Panc1 (cell line): Measurements from ENCODE around the gene GZMM. TPM values are rescaled to one million over a fixed set of nuclear protein-coding genes. Genes with fewer than 3 reads are reported as not detected.
A peak's percentile ranks its signal among the peaks of the same experiment; 100 is the strongest.

Source experiments
- ATAC-seq: fragments of 200-7000 bp; cut with Tn5 transposase; 2 replicates; pipeline ENCODE4 v1.9.1; 2020; ENCODE audit warnings: mild to moderate bottlenecking, moderate library complexity
- BruUV-seq: library from RNA; stranded (reverse); fragments of 400-500 nt; replicated peaks from 2 replicates; lab custom pipeline; 2021; lab: Mats Ljungman, UMichigan
- CTCF ChIA-PET: fragments of 300-600 bp; sonication (Branson Sonifier 250); formaldehyde crosslinking; loops from one replicate; lab custom pipeline; 2022; ENCODE audit warnings: antibody characterized with exemption; lab: Charles Lee
- POLR2A ChIA-PET: fragments of 300-600 bp; sonication (Branson Sonifier 250); formaldehyde crosslinking; loops from one replicate; lab custom pipeline; 2022; ENCODE audit warnings: antibody characterized with exemption; lab: Charles Lee
- DNase-seq: peaks from one replicate; pipeline ENCODE4 v3.0.0-alpha.2; 2010; ENCODE audit warnings: low read depth, low spot score
- H3K27ac ChIP-seq: 2 replicates; pipeline ENCODE4 v1.5.1; 2011; ENCODE audit warnings: mild to moderate bottlenecking, low read length, inconsistent platforms
- H3K27me3 ChIP-seq: fragments of 200-500 bp; sonication (Bioruptor generic); 2 replicates; pipeline ENCODE4 v1.6.0; 2014; ENCODE audit warnings: low read length, inconsistent platforms; ENCODE audit not compliant: control insufficient read depth, insufficient read depth
- H3K36me3 ChIP-seq: fragments of 200-500 bp; sonication (Bioruptor generic); 2 replicates; pipeline ENCODE4 v1.5.1; 2014; ENCODE audit warnings: inconsistent platforms, mild to moderate bottlenecking, low read length, moderate library complexity; ENCODE audit not compliant: control insufficient read depth, insufficient read depth
- H3K4me1 ChIP-seq: 2 replicates; pipeline ENCODE4 v1.5.1; 2011; ENCODE audit warnings: inconsistent platforms, mild to moderate bottlenecking, low read length, moderate library complexity; ENCODE audit not compliant: control insufficient read depth, insufficient read depth
- H3K4me3 ChIP-seq, 2 experiments: 2 replicates each; pipeline ENCODE4 v1.5.1; 2011 to 2012; ENCODE audit warnings: low read depth in 2 of 2, low read length in 2 of 2, mild to moderate bottlenecking in 2 of 2, inconsistent platforms in 1 of 2, moderate library complexity in 1 of 2
- H3K9me3 ChIP-seq: fragments of 200-500 bp; sonication (Bioruptor generic); 2 replicates; pipeline ENCODE4 v1.5.1; 2014; ENCODE audit warnings: low read depth, mild to moderate bottlenecking, inconsistent platforms, low read length, moderate library complexity; ENCODE audit not compliant: control insufficient read depth, insufficient read depth
- POLR2AphosphoS5 ChIP-seq: IDR thresholded peaks from 2 replicates; pipeline ENCODE4 v1.6.1; 2012; ENCODE audit warnings: mild to moderate bottlenecking, low read depth, low read length, moderate library complexity
- SIN3A ChIP-seq: IDR thresholded peaks from 2 replicates; pipeline ENCODE4 v1.6.1; 2012; ENCODE audit warnings: low read depth, mild to moderate bottlenecking, low read length, moderate library complexity, borderline replicate concordance; ENCODE audit not compliant: insufficient read depth
- TCF7L2 ChIP-seq: IDR thresholded peaks from 2 replicates; pipeline ENCODE4 v1.6.1; 2011; ENCODE audit warnings: mild to moderate bottlenecking, low read depth, low read length, inconsistent platforms
- in situ Hi-C: cut with HindIII; loops from 2 replicates; pipeline ENCODE4 v1.10.0; 2016; ENCODE audit warnings: low sequenced_read_pairs, low pct_unique_long_range_greater_than_20kb
- intact Hi-C: fragments of 100-400 bp; cut with micrococcal nuclease; formaldehyde crosslinking; loops from one replicate; pipeline ENCODE4 v1.10.0; 2022; ENCODE audit not compliant: unreplicated experiment
- total RNA-seq: library from RNA; stranded (reverse); gene quantifications from one replicate; pipeline ENCODE4 v1.2.1, GENCODE V29; 2021; ENCODE audit not compliant: unreplicated experiment
- TF ChIP-seq, protein P1 (sequence below), 2 experiments: IDR thresholded peaks; 2 replicates each; pipeline ENCODE4 v1.6.1; 2011 to 2012; ENCODE audit warnings: low read depth in 2 of 2, control low read depth in 1 of 2, low read length in 1 of 2, mild to moderate bottlenecking in 1 of 2, moderate library complexity in 1 of 2; ENCODE audit not compliant: insufficient read depth in 1 of 2
- TF ChIP-seq, protein P2 (sequence below): fragments of 450-650 bp; IDR thresholded peaks from 2 replicates; pipeline ENCODE4 v1.5.1; 2017; ENCODE audit warnings: mild to moderate bottlenecking

The GZMM gene
- total RNA-seq, 1 experiment from 2014 or later: 0.69 TPM

DNA sequence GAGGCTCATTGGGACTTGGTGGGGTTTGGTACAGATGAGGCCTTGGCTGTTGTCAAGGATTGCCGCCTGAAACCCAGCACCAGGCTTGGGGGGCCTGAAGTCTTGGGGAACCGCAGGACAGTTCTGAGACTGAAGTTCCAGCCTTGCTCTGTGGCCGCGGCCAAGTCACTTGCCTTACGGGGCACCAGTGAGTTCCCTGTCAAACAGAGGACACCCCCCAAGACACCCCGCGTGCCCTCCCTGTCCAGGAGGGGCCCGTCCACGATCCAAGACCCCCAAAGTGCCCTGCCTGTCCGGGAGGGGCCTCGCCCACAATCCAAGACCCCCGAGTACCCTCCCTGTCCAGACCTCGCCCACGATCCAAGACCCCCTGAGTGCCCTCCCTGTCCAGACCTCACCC is 9.8 kb upstream of the GZMM start:
- Histone ChIP-seq H3K27me3 (no peaks in the 10 kb centered on the region), H3K36me3 (peaks cover 4% of the 10 kb centered on the region; the same call in 1 of the 2 replicates), H3K9me3 (no peaks in the 10 kb centered on the region), H3K4me1 (peaks cover 15% of the 10 kb centered on the region), H3K27ac (peak overlapping the region; percentile 57; the same call in 1 of the 2 replicates), H3K4me3 (peak overlapping the region; percentile 74; a peak in 2 of 4 replicates)
- TF ChIP-seq, protein P1, sequence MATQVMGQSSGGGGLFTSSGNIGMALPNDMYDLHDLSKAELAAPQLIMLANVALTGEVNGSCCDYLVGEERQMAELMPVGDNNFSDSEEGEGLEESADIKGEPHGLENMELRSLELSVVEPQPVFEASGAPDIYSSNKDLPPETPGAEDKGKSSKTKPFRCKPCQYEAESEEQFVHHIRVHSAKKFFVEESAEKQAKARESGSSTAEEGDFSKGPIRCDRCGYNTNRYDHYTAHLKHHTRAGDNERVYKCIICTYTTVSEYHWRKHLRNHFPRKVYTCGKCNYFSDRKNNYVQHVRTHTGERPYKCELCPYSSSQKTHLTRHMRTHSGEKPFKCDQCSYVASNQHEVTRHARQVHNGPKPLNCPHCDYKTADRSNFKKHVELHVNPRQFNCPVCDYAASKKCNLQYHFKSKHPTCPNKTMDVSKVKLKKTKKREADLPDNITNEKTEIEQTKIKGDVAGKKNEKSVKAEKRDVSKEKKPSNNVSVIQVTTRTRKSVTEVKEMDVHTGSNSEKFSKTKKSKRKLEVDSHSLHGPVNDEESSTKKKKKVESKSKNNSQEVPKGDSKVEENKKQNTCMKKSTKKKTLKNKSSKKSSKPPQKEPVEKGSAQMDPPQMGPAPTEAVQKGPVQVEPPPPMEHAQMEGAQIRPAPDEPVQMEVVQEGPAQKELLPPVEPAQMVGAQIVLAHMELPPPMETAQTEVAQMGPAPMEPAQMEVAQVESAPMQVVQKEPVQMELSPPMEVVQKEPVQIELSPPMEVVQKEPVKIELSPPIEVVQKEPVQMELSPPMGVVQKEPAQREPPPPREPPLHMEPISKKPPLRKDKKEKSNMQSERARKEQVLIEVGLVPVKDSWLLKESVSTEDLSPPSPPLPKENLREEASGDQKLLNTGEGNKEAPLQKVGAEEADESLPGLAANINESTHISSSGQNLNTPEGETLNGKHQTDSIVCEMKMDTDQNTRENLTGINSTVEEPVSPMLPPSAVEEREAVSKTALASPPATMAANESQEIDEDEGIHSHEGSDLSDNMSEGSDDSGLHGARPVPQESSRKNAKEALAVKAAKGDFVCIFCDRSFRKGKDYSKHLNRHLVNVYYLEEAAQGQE (IDR thresholded peaks at IDR 0.05; ENCODE audit: insufficient read depth in 1 of 2, low read depth in 2 of 2, low read length in 1 of 2): no peak
- TF ChIP-seq TCF7L2: no peak
- no peak for TF ChIP-seq SIN3A
- TF ChIP-seq, protein P2, sequence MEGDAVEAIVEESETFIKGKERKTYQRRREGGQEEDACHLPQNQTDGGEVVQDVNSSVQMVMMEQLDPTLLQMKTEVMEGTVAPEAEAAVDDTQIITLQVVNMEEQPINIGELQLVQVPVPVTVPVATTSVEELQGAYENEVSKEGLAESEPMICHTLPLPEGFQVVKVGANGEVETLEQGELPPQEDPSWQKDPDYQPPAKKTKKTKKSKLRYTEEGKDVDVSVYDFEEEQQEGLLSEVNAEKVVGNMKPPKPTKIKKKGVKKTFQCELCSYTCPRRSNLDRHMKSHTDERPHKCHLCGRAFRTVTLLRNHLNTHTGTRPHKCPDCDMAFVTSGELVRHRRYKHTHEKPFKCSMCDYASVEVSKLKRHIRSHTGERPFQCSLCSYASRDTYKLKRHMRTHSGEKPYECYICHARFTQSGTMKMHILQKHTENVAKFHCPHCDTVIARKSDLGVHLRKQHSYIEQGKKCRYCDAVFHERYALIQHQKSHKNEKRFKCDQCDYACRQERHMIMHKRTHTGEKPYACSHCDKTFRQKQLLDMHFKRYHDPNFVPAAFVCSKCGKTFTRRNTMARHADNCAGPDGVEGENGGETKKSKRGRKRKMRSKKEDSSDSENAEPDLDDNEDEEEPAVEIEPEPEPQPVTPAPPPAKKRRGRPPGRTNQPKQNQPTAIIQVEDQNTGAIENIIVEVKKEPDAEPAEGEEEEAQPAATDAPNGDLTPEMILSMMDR: no peak
- no peak for TF ChIP-seq POLR2AphosphoS5
- DNase-seq: no peak
- no TSS peak for BruUV-seq
- in situ Hi-C loops: no loop called here
- ChIA-PET POLR2A (no interaction called here), CTCF (no interaction called here)
- intact Hi-C loops: no loop called here
- ATAC-seq: no peak

DNA sequence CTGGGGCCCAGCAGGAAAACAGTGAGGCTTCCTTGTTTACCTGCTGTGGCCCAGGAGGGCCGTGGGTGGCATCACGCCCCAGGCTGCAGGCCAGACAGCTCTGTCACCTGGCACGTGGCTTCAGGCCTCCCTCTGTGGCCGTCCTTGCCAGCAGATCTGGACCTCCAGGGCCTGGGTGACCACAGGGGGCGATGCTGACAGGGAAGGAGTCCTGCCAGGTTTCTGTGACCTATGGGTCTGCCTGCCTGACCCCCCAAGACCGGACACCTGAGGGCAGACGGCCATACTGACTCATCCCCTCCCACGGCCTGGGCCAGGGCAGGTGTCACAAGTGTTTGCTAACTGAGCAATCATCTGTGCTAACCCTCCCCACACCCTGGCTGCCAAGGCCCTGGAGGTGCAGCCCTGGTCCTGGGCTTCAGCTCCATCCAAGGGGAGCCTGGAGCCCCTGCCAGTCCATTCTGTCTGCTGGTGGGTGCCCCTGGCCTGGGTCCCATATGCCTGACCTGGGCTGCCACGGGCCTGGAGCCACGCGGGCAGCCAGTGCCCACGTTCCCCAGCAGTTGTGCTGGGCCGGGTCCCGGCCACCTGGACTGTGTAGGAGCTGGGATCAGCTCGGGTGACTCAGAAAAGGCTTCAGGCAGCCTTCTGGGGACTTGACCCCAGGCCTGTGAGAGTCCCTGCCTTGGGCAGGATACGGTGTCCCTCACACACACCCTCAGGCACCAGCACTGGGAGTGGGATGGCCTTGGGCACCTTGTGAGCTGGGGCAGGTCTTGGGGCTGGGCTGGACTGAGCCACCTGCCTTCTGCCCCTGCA is 8.6 kb upstream of the GZMM start:
- POLR2A ChIA-PET: no interaction called here
- Histone ChIP-seq H3K4me3 (no peak overlapping the region), H3K27me3 (no peaks in the 10 kb centered on the region), H3K36me3 (peaks cover 4% of the 10 kb centered on the region; the same call in 1 of the 2 replicates), H3K27ac (no peak overlapping the region), H3K4me1 (peaks cover 15% of the 10 kb centered on the region), H3K9me3 (no peaks in the 10 kb centered on the region)
- ATAC-seq (no peak), DNase-seq (no peak)
- BruUV-seq: no TSS peak
- in situ Hi-C loops (no loop called here), intact Hi-C loops (no loop called here)
- CTCF ChIA-PET: no interaction called here
- TF ChIP-seq SIN3A (no peak), POLR2AphosphoS5 (no peak), TCF7L2 (no peak)
- TF ChIP-seq, protein P2: no peak
- TF ChIP-seq, protein P1 (IDR thresholded peaks at IDR 0.05; ENCODE audit: insufficient read depth in 1 of 2, low read depth in 2 of 2, low read length in 1 of 2): no peak
